GM23248 (cell line): ENCODE data around the gene MUC3A. TPM values are rescaled to one million over a fixed set of nuclear protein-coding genes. Genes with fewer than 3 reads are reported as not detected.

Source experiments
- DNase-seq: peaks from one replicate; pipeline ENCODE4 v3.0.0-alpha.2; 2015
- H2AFZ ChIP-seq: fragments of 200-600 bp; sonication (generic); 2 replicates; pipeline ENCODE4 v1.6.1; 2016; ENCODE audit warnings: antibody characterized with exemption
- H3F3A ChIP-seq: fragments of 200-600 bp; sonication (generic); 2 replicates; pipeline ENCODE4 v1.6.1; 2016; ENCODE audit warnings: mild to moderate bottlenecking, antibody characterized with exemption, mixed run types; ENCODE audit not compliant: insufficient read depth
- H3K27ac ChIP-seq: fragments of 200-600 bp; sonication (generic); 2 replicates; pipeline ENCODE4 v1.5.1; 2016; ENCODE audit warnings: mild to moderate bottlenecking
- H3K27me3 ChIP-seq: fragments of 200-600 bp; sonication (generic); replicated peaks from 2 replicates; pipeline ENCODE4 v1.6.1; 2016; ENCODE audit warnings: mild to moderate bottlenecking; ENCODE audit not compliant: insufficient read depth
- H3K36me3 ChIP-seq: fragments of 200-600 bp; sonication (generic); 2 replicates; pipeline ENCODE4 v1.6.1; 2016; ENCODE audit warnings: low read depth, mild to moderate bottlenecking
- H3K4me1 ChIP-seq: fragments of 200-600 bp; sonication (generic); 2 replicates; pipeline ENCODE4 v1.6.1; 2016; ENCODE audit warnings: mild to moderate bottlenecking; ENCODE audit not compliant: insufficient read depth
- H3K4me2 ChIP-seq: fragments of 200-600 bp; sonication (generic); one replicate; pipeline ENCODE4 v1.6.1; 2016; ENCODE audit warnings: mild to moderate bottlenecking; ENCODE audit not compliant: unreplicated experiment
- H3K4me3 ChIP-seq: fragments of 200-600 bp; sonication (generic); 2 replicates; pipeline ENCODE4 v1.5.1; 2016; ENCODE audit warnings: mild to moderate bottlenecking
- H3K79me2 ChIP-seq: fragments of 200-600 bp; sonication (generic); 2 replicates; pipeline ENCODE4 v1.6.1; 2016; ENCODE audit warnings: mild to moderate bottlenecking; ENCODE audit not compliant: insufficient read depth
- H3K9ac ChIP-seq: fragments of 200-600 bp; sonication (generic); 2 replicates; pipeline ENCODE4 v1.6.1; 2016; ENCODE audit warnings: mild to moderate bottlenecking
- H3K9me2 ChIP-seq: fragments of 200-600 bp; sonication (generic); 2 replicates; pipeline ENCODE4 v1.6.1; 2016; ENCODE audit warnings: mixed run types, mild to moderate bottlenecking, moderate library complexity; ENCODE audit not compliant: insufficient read depth
- H3K9me3 ChIP-seq: fragments of 200-600 bp; sonication (generic); one replicate; pipeline ENCODE4 v1.6.1; 2017; ENCODE audit warnings: low read depth
- H4K20me1 ChIP-seq: fragments of 200-600 bp; sonication (generic); 2 replicates; pipeline ENCODE4 v1.6.0; 2016; ENCODE audit not compliant: insufficient read depth
- EZH2 ChIP-seq: fragments of 200-600 bp; sonication (generic); IDR thresholded peaks from 2 replicates; pipeline ENCODE4 v1.6.1; 2018; ENCODE audit warnings: antibody characterized with exemption, mild to moderate bottlenecking; ENCODE audit not compliant: insufficient read depth, poor library complexity, severe bottlenecking
- EZH2phosphoT487 ChIP-seq: fragments of 200-600 bp; sonication (generic); IDR thresholded peaks from 2 replicates; pipeline ENCODE4 v1.6.1; 2018; ENCODE audit warnings: antibody characterized with exemption, moderate library complexity, mild to moderate bottlenecking, low read depth; ENCODE audit not compliant: insufficient read depth
- WGBS, 2 experiments: methylation state at CpG; one replicate each; pipeline ENCODE4 v1.1.6; 2015 to 2017; ENCODE audit warnings: low lambda C conversion rate in 2 of 2, low coverage in 1 of 2; ENCODE audit errors: missing lambda C conversion rate in 2 of 2; 5-methylcytosine and 5-hydroxymethylcytosine counted together
- in situ Hi-C: fragments of 300-500 bp; cut with MboI; formaldehyde crosslinking; loops from 2 replicates; pipeline ENCODE4 v1.15.0; 2020
- polyA plus RNA-seq: library from polyadenylated mRNA; unstranded; fragments of >200 nt; fragmentation: Nextera tagmentation; extraction: Ambion mirVana; gene quantifications from 2 replicates; pipeline ENCODE4 v1.2.1, GENCODE V29; 2016
- small RNA-seq: library from RNA; depleted of rRNA; stranded (forward); fragments of <200 nt; gene quantifications from one replicate; pipeline ENCODE3, GENCODE V24; 2014; ENCODE audit warnings: low read depth, low replicate concordance
- total RNA-seq: library from RNA; depleted of rRNA; stranded (reverse); fragments of >200 nt; shearing (Covaris generic); gene quantifications from 2 replicates; pipeline ENCODE4 v1.2.3, GENCODE V29; 2014; rRNA removed

MUC3A gene
- total and polyA plus RNA-seq, 2 experiments from 2014 or later, result not detected

DNA sequence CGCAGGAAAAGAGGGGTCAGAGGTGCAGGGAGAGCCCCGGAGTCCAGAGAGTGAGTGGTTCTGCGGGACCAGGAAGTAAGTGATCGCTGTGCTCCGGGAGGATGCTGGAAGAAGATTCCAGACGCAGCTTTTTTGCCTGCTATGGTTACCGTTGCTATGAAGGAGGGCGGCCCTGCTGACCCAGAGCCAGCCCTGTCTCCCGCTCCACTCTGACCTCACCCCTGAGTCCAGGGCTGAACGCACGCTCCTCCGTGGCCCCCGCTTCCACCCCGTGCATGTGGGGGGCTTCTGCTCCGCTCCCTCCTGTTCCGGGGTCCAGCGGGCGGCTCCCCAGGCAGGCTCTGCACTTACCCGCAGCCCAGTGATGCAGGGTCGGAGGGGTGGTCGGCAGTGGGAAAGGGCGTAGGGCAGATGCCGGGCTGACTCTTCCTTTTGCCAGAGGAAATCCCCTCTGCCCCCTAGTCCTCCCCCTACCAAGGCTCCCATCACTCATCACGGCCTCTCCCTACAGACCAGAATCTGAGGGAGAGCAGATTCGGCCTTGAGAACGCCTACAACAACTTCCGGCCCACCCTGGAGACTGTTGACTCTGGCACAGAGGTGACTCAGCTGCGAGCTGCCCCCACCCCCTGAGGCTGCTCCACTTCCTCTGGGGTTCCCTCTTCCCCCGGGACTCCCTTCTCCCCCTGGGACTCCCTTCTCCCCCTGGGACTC, 67.9 kb downstream of the MUC3A start:
- Histone ChIP-seq H3K4me2 (peak overlapping the region; percentile 72), H3K27me3 (no peaks in the 10 kb centered on the region), H3K27ac (peak overlapping the region; percentile 83), H3K79me2 (no peaks in the 10 kb centered on the region), H3F3A (no peaks in the 10 kb centered on the region), H3K36me3 (no peaks in the 10 kb centered on the region), H4K20me1 (no peaks in the 10 kb centered on the region), H3K9ac (peak overlapping the region; percentile 95), H3K4me1 (0 out of 2 replicates have a peak, but pooled peaks cover 6% of the 10 kb centered on the region), H3K9me2 (no peaks in the 10 kb centered on the region), H3K4me3 (peak overlapping the region; percentile 74), H3K9me3 (no peaks in the 10 kb centered on the region), H2AFZ (peak overlapping the region; percentile 70)
- peak; percentile 97 for DNase-seq
- no peak for TF ChIP-seq EZH2phosphoT487
- TF ChIP-seq EZH2, result no peak
- 0 to 2% methylated on average over 22 to 28 of the region's 29 CpGs for WGBS, 2 experiments
- in situ Hi-C loops, result no loop called here

Small RNA genes lying within 50 kb of the gene (small RNA-seq; reads per million reads assigned to genes)
- gene RN7SL549P, result not detected
- not detected for gene RPS29P15

Other genes with a start within 250 kb of the MUC3A start
- gene POP7, start 243.4 kb upstream of the MUC3A start, total RNA-seq, result 31.3 and 35.2 TPM in 2 replicates
- 63.4 and 67.9 TPM in 2 replicates for gene POP7, start 243.4 kb upstream of the MUC3A start, polyA plus RNA-seq
- not detected in 2 replicates for gene EPO, start 229.1 kb upstream of the MUC3A start, total RNA-seq
- not detected in 2 replicates for gene EPO, start 229.1 kb upstream of the MUC3A start, polyA plus RNA-seq
- gene ZAN, start 215.9 kb upstream of the MUC3A start, total RNA-seq, result not detected in 2 replicates
- gene ZAN, start 215.9 kb upstream of the MUC3A start, polyA plus RNA-seq, result not detected in 2 replicates
- gene EPHB4, start 122.0 kb upstream of the MUC3A start, total RNA-seq, result 26.9 and 32.9 TPM in 2 replicates
- gene EPHB4, start 122.0 kb upstream of the MUC3A start, polyA plus RNA-seq, result 6.7 and 8.2 TPM in 2 replicates
- 16.8 and 21.2 TPM in 2 replicates for gene SLC12A9, start 96.8 kb upstream of the MUC3A start, total RNA-seq
- gene SLC12A9, start 96.8 kb upstream of the MUC3A start, polyA plus RNA-seq, result 6.1 and 7.9 TPM in 2 replicates
- gene TRIP6, start 82.1 kb upstream of the MUC3A start, total RNA-seq, result 113 and 121 TPM in 2 replicates
- gene TRIP6, start 82.1 kb upstream of the MUC3A start, polyA plus RNA-seq, result 68.6 and 71.3 TPM in 2 replicates
- gene SRRT, start 74.4 kb upstream of the MUC3A start, total RNA-seq, result 57.1 and 58.9 TPM in 2 replicates
- gene SRRT, start 74.4 kb upstream of the MUC3A start, polyA plus RNA-seq, result 74.8 and 74.9 TPM in 2 replicates
- 6.7 and 9.9 TPM in 2 replicates for gene UFSP1, start 59.8 kb upstream of the MUC3A start, total RNA-seq
- 4.3 and 5.1 TPM in 2 replicates for gene UFSP1, start 59.8 kb upstream of the MUC3A start, polyA plus RNA-seq
- gene ACHE, start 53.6 kb upstream of the MUC3A start, total RNA-seq, result not detected in 2 replicates
- gene ACHE, start 53.6 kb upstream of the MUC3A start, polyA plus RNA-seq, result 0.14 TPM in 1 of 2 replicates, not detected in the other
- 0.54 and 1.5 TPM in 2 replicates for gene MUC12, start 20.0 kb downstream of the MUC3A start, total RNA-seq
- 1.0 and 1.3 TPM in 2 replicates for gene MUC12, start 20.0 kb downstream of the MUC3A start, polyA plus RNA-seq
- gene MUC17, start 70.5 kb downstream of the MUC3A start, total RNA-seq, result not detected in 2 replicates
- gene MUC17, start 70.5 kb downstream of the MUC3A start, polyA plus RNA-seq, result not detected in 2 replicates
- 10.3 and 11.0 TPM in 2 replicates for gene TRIM56, start 135.9 kb downstream of the MUC3A start, total RNA-seq
- gene TRIM56, start 135.9 kb downstream of the MUC3A start, polyA plus RNA-seq, result 8.8 and 9.2 TPM in 2 replicates
- 1,900 and 2,000 TPM in 2 replicates for gene SERPINE1, start 177.6 kb downstream of the MUC3A start, total RNA-seq
- gene SERPINE1, start 177.6 kb downstream of the MUC3A start, polyA plus RNA-seq, result 1,537 and 1,563 TPM in 2 replicates
- gene AP1S1, start 204.9 kb downstream of the MUC3A start, total RNA-seq, result 198 and 236 TPM in 2 replicates
- gene AP1S1, start 204.9 kb downstream of the MUC3A start, polyA plus RNA-seq, result 37.4 and 38.2 TPM in 2 replicates
- gene VGF, start 216.0 kb downstream of the MUC3A start, total RNA-seq, result 0.89 TPM in 1 of 2 replicates, not detected in the other
- gene VGF, start 216.0 kb downstream of the MUC3A start, polyA plus RNA-seq, result 0.11 TPM in 1 of 2 replicates, not detected in the other
- gene NAT16, start 230.8 kb downstream of the MUC3A start, total RNA-seq, result not detected in 2 replicates
- not detected in 2 replicates for gene NAT16, start 230.8 kb downstream of the MUC3A start, polyA plus RNA-seq